ENCODE results near the gene ENPEP. TPM values are rescaled to one million over a fixed set of nuclear protein-coding genes. Genes with fewer than 3 reads are reported as not detected.
A peak's percentile ranks its signal among the peaks of the same experiment; 100 is the strongest.

ENPEP gene
- total and polyA plus RNA-seq, 2 donors from 2014 or later: 39.9 to 83.2 TPM

- H3K36me3 ChIP-seq (ENCODE audit: control insufficient read depth in 2 of 3, insufficient read depth in 3 of 3, low read length in 3 of 3): peaks cover 0 to 14% (median 0%) of the 10 kb centered on the region in 3 donors
- no peak overlapping the region for H3K27ac ChIP-seq (ENCODE audit: low read depth in 2 of 2, low read length in 2 of 2)
- H3K9ac ChIP-seq (ENCODE audit: low read length in 3 of 3): no peak overlapping the region
- intact Hi-C loops (cut with DNase I): no loop called here
- H3K27me3 ChIP-seq (ENCODE audit: control insufficient read depth, insufficient read depth, low read length): no peaks in the 10 kb centered on the region
- FAIRE-seq (no peak), DNase-seq (peak in 2 of 5 donors; percentile 30 to 67)
- no peak for TF ChIP-seq CTCF (IDR thresholded peaks at IDR 0.05; ENCODE audit: borderline replicate concordance, extremely low read depth, insufficient read depth)
- H3K9me3 ChIP-seq (ENCODE audit: control insufficient read depth in 2 of 3, insufficient read depth in 1 of 3, low read length in 3 of 3): peaks cover 0 to 5% (median 0%) of the 10 kb centered on the region in 3 donors
- H3K4me3 ChIP-seq (ENCODE audit: low read length in 3 of 3): no peak overlapping the region
- H3K4me1 ChIP-seq (ENCODE audit: control insufficient read depth in 2 of 3, insufficient read depth in 2 of 3, low read depth in 1 of 3, low read length in 3 of 3): no peaks in the 10 kb centered on the region
These were observed 64.6 kb downstream of the ENPEP start for GRCh38 chr4:110540581-110540980.

- H3K27me3 ChIP-seq (ENCODE audit: control insufficient read depth, insufficient read depth, low read length): no peaks in the 10 kb centered on the region
- H3K36me3 ChIP-seq (ENCODE audit: control insufficient read depth in 2 of 3, insufficient read depth in 3 of 3, low read length in 3 of 3): peaks cover 0 to 14% (median 0%) of the 10 kb centered on the region in 3 donors
- DNase-seq (no peak), FAIRE-seq (no peak)
- intact Hi-C loops (cut with DNase I): no loop called here
- TF ChIP-seq CTCF (IDR thresholded peaks at IDR 0.05; ENCODE audit: borderline replicate concordance, extremely low read depth, insufficient read depth): no peak
- no peaks in the 10 kb centered on the region for H3K4me1 ChIP-seq (ENCODE audit: control insufficient read depth in 2 of 3, insufficient read depth in 2 of 3, low read depth in 1 of 3, low read length in 3 of 3)
- no peak overlapping the region for H3K27ac ChIP-seq (ENCODE audit: low read depth in 2 of 2, low read length in 2 of 2)
- H3K4me3 ChIP-seq (ENCODE audit: low read length in 3 of 3): no peak overlapping the region
- no peak overlapping the region for H3K9ac ChIP-seq (ENCODE audit: low read length in 3 of 3)
- H3K9me3 ChIP-seq (ENCODE audit: control insufficient read depth in 2 of 3, insufficient read depth in 1 of 3, low read length in 3 of 3): peaks cover 0 to 5% (median 0%) of the 10 kb centered on the region in 3 donors
These were observed 65.1 kb downstream of the ENPEP start for GRCh38 chr4:110540982-110541451.

GRCh38 chr4:110543577-110543976 is 67.6 kb downstream of the ENPEP start:
- Histone ChIP-seq H3K36me3 (ENCODE audit: control insufficient read depth in 2 of 3, insufficient read depth in 3 of 3, low read length in 3 of 3) (peaks cover 0 to 5% (median 0%) of the 10 kb centered on the region in 3 donors), H3K9me3 (ENCODE audit: control insufficient read depth in 2 of 3, insufficient read depth in 1 of 3, low read length in 3 of 3) (no peaks in the 10 kb centered on the region), H3K4me3 (ENCODE audit: low read length in 3 of 3) (no peak overlapping the region), H3K27ac (ENCODE audit: low read depth in 2 of 2, low read length in 2 of 2) (no peak overlapping the region), H3K4me1 (ENCODE audit: control insufficient read depth in 2 of 3, insufficient read depth in 2 of 3, low read depth in 1 of 3, low read length in 3 of 3) (no peaks in the 10 kb centered on the region), H3K9ac (ENCODE audit: low read length in 3 of 3) (no peak overlapping the region), H3K27me3 (ENCODE audit: control insufficient read depth, insufficient read depth, low read length) (no peaks in the 10 kb centered on the region)
- TF ChIP-seq CTCF (IDR thresholded peaks at IDR 0.05; ENCODE audit: borderline replicate concordance, extremely low read depth, insufficient read depth): no peak
- intact Hi-C loops (cut with DNase I): no loop called here
- FAIRE-seq (no peak), DNase-seq (no peak)

- no peak overlapping the region for H3K4me3 ChIP-seq (ENCODE audit: low read length in 3 of 3)
- H3K4me1 ChIP-seq (ENCODE audit: control insufficient read depth in 2 of 3, insufficient read depth in 2 of 3, low read depth in 1 of 3, low read length in 3 of 3): no peaks in the 10 kb centered on the region
- FAIRE-seq: no peak
- H3K9me3 ChIP-seq (ENCODE audit: control insufficient read depth in 2 of 3, insufficient read depth in 1 of 3, low read length in 3 of 3): no peaks in the 10 kb centered on the region
- DNase-seq: no peak
- no peak overlapping the region for H3K27ac ChIP-seq (ENCODE audit: low read depth in 2 of 2, low read length in 2 of 2)
- TF ChIP-seq CTCF (IDR thresholded peaks at IDR 0.05; ENCODE audit: borderline replicate concordance, extremely low read depth, insufficient read depth): no peak
- peaks cover 0 to 10% (median 0%) of the 10 kb centered on the region in 3 donors for H3K36me3 ChIP-seq (ENCODE audit: control insufficient read depth in 2 of 3, insufficient read depth in 3 of 3, low read length in 3 of 3)
- intact Hi-C loops (cut with DNase I): no loop called here
- H3K27me3 ChIP-seq (ENCODE audit: control insufficient read depth, insufficient read depth, low read length): no peaks in the 10 kb centered on the region
- no peak overlapping the region for H3K9ac ChIP-seq (ENCODE audit: low read length in 3 of 3)
These were observed 68.6 kb downstream of the ENPEP start for GRCh38 chr4:110544594-110544993.

All from kidney (tissue), 14 donors.